Esophagus squamous epithelium (tissue), 4 donors: Measurements from ENCODE around the gene CCDC110.

Experiments
- CTCF ChIP-seq, 6 experiments: fragments of 450-650 bp in 4 of 6; fragments of 200-600 bp in 2 of 6; sonication (generic) in 2 of 6; IDR thresholded peaks; one replicate each; pipeline ENCODE4 v1.5.1; 2016 to 2019; ENCODE audit warnings: antibody characterized with exemption in 6 of 6, mild to moderate bottlenecking in 4 of 6, moderate library complexity in 4 of 6
- POLR2A ChIP-seq, 4 donors: fragments of 450-650 bp; IDR thresholded peaks; one replicate each; pipeline ENCODE4 v1.6.1; 2017; ENCODE audit warnings: antibody characterized with exemption in 4 of 4, mild to moderate bottlenecking in 4 of 4, moderate library complexity in 3 of 4

- TF ChIP-seq CTCF (IDR thresholded peaks at IDR 0.05) (no peak), POLR2A (IDR thresholded peaks at IDR 0.05) (no peak)
These were observed 76.1 kb downstream of the CCDC110 start, which contains the start of gene LRP2BP for GRCh38 chr4:185395238-185395955.
